Osteoblast (primary cell): ENCODE measurements around the gene DTX1. TPM values are rescaled to one million over a fixed set of nuclear protein-coding genes. Genes with fewer than 3 reads are reported as not detected.

ENCODE experiments used
- DNase-seq: peaks from one replicate; pipeline ENCODE4 v3.0.0; 2011; ENCODE audit warnings: low spot score, mixed read lengths; ENCODE audit not compliant: insufficient read length; ENCODE audit errors: missing footprints
- H2AFZ ChIP-seq: 2 replicates; pipeline ENCODE4 v1.6.0; 2011; ENCODE audit warnings: mild to moderate bottlenecking, low read length
- H3K27ac ChIP-seq: 2 replicates; pipeline ENCODE4 v1.5.1; 2011; ENCODE audit warnings: mild to moderate bottlenecking, low read depth, low read length, moderate library complexity
- H3K27me3 ChIP-seq: 2 replicates; pipeline ENCODE4 v1.6.0; 2012; ENCODE audit warnings: mild to moderate bottlenecking, control low read depth, inconsistent platforms, low read length, moderate library complexity; ENCODE audit not compliant: insufficient read depth
- H3K36me3 ChIP-seq: 2 replicates; pipeline ENCODE4 v1.5.1; 2011; ENCODE audit warnings: mild to moderate bottlenecking, low read length, control low read depth, moderate library complexity; ENCODE audit not compliant: insufficient read depth
- H3K4me1 ChIP-seq: 2 replicates; pipeline ENCODE4 v1.5.1; 2011; ENCODE audit warnings: mild to moderate bottlenecking, low read length, control low read depth, moderate library complexity; ENCODE audit not compliant: insufficient read depth
- H3K4me2 ChIP-seq: 2 replicates; pipeline ENCODE4 v1.6.0; 2011; ENCODE audit warnings: mild to moderate bottlenecking, low read length; ENCODE audit not compliant: insufficient read depth
- H3K4me3 ChIP-seq: fragments of 200-600 bp; sonication (generic); 3 replicates; pipeline ENCODE4 v1.5.1; 2012; ENCODE audit warnings: mild to moderate bottlenecking, low read length, inconsistent platforms; ENCODE audit not compliant: insufficient read depth
- H3K79me2 ChIP-seq: 2 replicates; pipeline ENCODE4 v1.6.0; 2012; ENCODE audit warnings: mild to moderate bottlenecking, low read length, control low read depth, inconsistent platforms; ENCODE audit not compliant: insufficient read depth
- H3K9me3 ChIP-seq: 2 replicates; pipeline ENCODE4 v1.5.1; 2011; ENCODE audit warnings: low read depth, low read length, control low read depth
- H4K20me1 ChIP-seq: 2 replicates; pipeline ENCODE4 v1.6.0; 2012; ENCODE audit warnings: mild to moderate bottlenecking, low read length, control low read depth; ENCODE audit not compliant: insufficient read depth
- CTCF ChIP-seq: IDR thresholded peaks from 2 replicates; pipeline ENCODE4 v1.5.1; 2011; ENCODE audit warnings: mild to moderate bottlenecking, low read depth, low read length, moderate library complexity; ENCODE audit errors: extremely low read depth
- total RNA-seq: library from RNA; depleted of rRNA; stranded (reverse); fragments of >200 nt; gene quantifications from 2 replicates; pipeline ENCODE4 v1.2.3, GENCODE V29; 2012

The DTX1 gene
- total RNA-seq, 1 donor, result under 0.01 TPM

GRCh38 chr12:113142886-113143332 lies 86.4 kb downstream of the DTX1 start:
- Histone ChIP-seq H3K4me3 (no peak overlapping the region), H3K9me3 (no peaks in the 10 kb centered on the region), H3K79me2 (no peaks in the 10 kb centered on the region), H4K20me1 (no peaks in the 10 kb centered on the region), H3K27me3 (no peaks in the 10 kb centered on the region), H3K36me3 (no peaks in the 10 kb centered on the region), H3K4me2 (no peak overlapping the region), H3K27ac (no peak overlapping the region), H3K4me1 (no peaks in the 10 kb centered on the region), H2AFZ (no peak overlapping the region)
- no peak for TF ChIP-seq CTCF
- DNase-seq, result peak; percentile 45

GRCh38 chr12:113143959-113144358 lies 87.4 kb downstream of the DTX1 start:
- Histone ChIP-seq H3K79me2 (no peaks in the 10 kb centered on the region), H3K36me3 (no peaks in the 10 kb centered on the region), H3K4me2 (no peak overlapping the region), H3K9me3 (no peaks in the 10 kb centered on the region), H3K27me3 (no peaks in the 10 kb centered on the region), H4K20me1 (no peaks in the 10 kb centered on the region), H3K27ac (no peak overlapping the region), H3K4me3 (no peak overlapping the region), H3K4me1 (no peaks in the 10 kb centered on the region), H2AFZ (no peak overlapping the region)
- no peak for TF ChIP-seq CTCF
- no peak for DNase-seq

GRCh38 chr12:113144806-113145205 lies 88.3 kb downstream of the DTX1 start:
- no peak overlapping the region for H3K27ac ChIP-seq
- peaks cover 2% of the 10 kb centered on the region for H3K4me1 ChIP-seq
- H4K20me1 ChIP-seq, result no peaks in the 10 kb centered on the region
- H3K4me3 ChIP-seq, result no peak overlapping the region
- DNase-seq, result peak; percentile 23
- H3K9me3 ChIP-seq, result no peaks in the 10 kb centered on the region
- no peak for TF ChIP-seq CTCF
- no peaks in the 10 kb centered on the region for H3K27me3 ChIP-seq
- H3K36me3 ChIP-seq, result no peaks in the 10 kb centered on the region
- no peaks in the 10 kb centered on the region for H3K79me2 ChIP-seq
- no peak overlapping the region for H2AFZ ChIP-seq
- no peak overlapping the region for H3K4me2 ChIP-seq

- peaks cover 6% of the 10 kb centered on the region for H3K4me1 ChIP-seq
- H3K27me3 ChIP-seq, result peaks cover 11% of the 10 kb centered on the region
- no peaks in the 10 kb centered on the region for H4K20me1 ChIP-seq
- no peak for DNase-seq
- no peaks in the 10 kb centered on the region for H3K36me3 ChIP-seq
- H2AFZ ChIP-seq, result no peak overlapping the region
- no peak overlapping the region for H3K4me2 ChIP-seq
- H3K27ac ChIP-seq, result no peak overlapping the region
- H3K9me3 ChIP-seq, result no peaks in the 10 kb centered on the region
- no peaks in the 10 kb centered on the region for H3K79me2 ChIP-seq
- TF ChIP-seq CTCF, result no peak
- H3K4me3 ChIP-seq, result no peak overlapping the region
Observed at GRCh38 chr12:113145720-113146551, 89.4 kb downstream of the DTX1 start.
